Activated naive CD4-positive, alpha-beta T cell treated with anti-CD3 and anti-CD28 coated beads, Interleukin-2, amount 50 U/mL, for 16 hours (primary cell): Measurements from ENCODE around the gene TMEM14B.
"Not testable (repeated sequence)": the region's sequence is repeated elsewhere in the genome, so short reads cannot be mapped to it uniquely, and the experiment has no call there.

Source experiments
- DNase-seq: peaks from one replicate; pipeline ENCODE4 v3.0.0-alpha.2; 2020

TMEM14B gene

DNA sequence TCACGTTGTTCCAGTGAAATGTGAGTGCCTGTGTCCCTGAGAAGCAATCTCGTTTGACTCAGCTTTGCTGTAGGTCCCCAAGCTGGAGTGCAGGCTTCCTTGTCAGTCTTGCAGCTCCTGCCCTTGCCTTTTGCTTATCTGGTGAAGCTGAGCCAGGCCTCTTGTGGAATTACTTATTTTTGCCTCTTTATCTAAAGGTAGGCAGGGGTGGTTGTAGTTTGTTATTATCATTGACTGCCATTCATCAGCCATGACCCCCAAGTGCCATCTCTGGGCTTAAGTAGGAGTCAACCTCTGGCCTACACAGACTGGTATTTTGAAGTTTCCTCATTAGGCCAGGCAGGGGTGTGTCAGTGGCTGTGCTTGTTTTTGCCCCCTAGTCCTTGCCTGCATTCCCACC, 2.1 kb downstream of the TMEM14B start:
- no peak for DNase-seq

DNA sequence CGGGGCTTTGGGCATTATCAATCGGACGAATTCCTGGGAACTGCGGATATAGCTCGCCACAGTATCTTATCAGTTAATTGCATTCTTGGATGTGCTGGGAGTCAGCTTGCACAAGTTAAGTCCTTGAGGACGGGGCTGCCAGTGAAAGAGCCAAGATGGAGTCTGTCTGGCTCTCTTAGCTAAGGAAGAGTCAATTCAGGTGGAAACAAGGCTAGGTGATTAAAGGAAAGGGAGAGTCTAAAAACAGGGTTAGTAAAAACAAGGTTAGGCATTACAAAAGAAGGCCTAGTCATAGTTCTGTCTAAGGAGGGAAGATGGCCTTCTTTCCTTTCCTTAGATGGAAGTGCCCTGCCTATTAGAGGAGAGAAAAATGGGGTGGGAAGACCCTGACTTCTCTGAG, 3.0 kb downstream of the TMEM14B start:
- DNase-seq, result not testable (repeated sequence)

DNA sequence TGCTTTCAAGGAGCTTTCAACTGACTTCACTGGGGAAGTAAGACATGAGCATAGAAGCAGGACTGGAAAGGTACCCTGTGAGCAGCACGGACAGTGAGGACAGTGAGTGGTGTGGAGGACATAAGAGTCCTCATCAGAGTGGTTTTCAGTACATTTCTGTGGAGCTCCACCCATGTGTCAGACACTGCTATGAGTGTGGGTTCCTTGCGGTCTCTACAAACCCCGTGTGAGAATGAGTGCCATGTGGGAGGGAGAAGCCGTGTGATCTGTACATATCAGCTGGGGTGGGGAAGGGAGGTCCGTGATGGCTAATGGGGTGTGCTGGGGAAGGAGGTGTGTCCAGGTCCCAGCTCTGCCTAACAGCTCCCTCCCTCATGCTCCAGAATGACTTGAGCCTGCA, 4.2 kb downstream of the TMEM14B start:
- DNase-seq, result not testable (repeated sequence)

DNA sequence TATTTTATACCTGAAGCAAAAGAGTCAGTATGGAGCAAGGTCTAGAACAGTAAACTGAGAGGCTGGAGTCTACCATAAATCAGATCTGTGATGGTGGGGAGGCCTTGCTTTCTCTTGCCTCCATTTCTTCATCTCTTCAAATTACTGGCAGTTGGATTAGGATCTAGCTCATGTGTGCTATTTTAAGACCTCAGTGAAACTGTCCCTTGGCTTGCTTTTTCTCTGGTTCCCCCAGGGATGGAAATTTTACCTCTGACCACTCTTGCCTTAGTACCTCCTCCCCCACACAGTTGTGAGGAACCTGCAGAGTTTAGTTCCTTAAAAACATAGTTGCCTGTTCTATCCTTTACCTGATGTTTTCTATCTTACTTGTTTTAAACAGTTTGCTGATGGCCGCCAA, 8.5 kb downstream of the TMEM14B start:
- DNase-seq, result no peak

DNA sequence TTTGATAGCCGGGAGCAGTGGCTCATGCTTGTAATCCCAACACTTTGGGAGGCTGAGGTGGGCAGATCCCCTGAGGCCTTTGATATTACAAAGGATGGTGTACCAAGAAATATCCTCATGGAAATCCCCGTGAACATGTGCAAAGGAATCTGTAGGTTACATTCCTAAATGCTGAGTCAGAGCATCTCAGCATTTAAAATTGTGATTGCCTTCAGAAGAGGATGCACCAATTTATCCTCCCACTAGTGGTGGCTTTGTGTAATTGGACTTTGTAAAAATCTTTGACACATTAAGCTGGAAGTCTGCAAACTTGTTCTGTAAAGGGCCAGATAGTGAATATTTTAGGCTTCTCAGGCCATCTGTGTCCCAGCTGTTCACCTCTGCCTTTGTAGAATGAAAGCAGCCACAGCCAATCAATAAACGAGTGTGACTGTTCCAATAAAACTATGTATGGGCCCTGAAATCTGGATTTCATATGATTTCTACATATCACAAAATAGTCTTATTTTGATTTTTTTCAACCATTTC, 11.8 kb downstream of the TMEM14B start:
- no peak for DNase-seq

DNA sequence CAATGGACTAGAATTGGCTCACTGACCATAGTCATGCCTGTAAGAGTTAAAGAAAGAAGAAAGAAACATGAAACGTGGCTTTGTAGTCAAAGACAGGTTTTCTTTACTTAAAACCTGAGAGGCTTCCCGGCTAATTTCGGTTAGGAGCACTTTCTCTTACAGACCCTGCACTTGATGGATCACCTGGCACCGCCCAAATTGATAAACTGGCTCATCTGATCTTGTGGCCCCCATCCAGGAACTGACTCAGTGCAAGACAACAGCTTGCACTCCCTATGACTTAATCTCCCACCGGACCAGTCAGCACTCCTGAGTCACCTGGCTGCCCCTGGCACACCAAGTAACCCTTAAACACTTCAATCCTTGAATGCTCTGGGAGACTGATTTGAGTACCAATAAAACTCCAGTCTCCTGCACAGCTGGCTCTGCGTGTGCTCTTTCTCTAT, 12.3 kb downstream of the TMEM14B start:
- DNase-seq, result no peak

DNA sequence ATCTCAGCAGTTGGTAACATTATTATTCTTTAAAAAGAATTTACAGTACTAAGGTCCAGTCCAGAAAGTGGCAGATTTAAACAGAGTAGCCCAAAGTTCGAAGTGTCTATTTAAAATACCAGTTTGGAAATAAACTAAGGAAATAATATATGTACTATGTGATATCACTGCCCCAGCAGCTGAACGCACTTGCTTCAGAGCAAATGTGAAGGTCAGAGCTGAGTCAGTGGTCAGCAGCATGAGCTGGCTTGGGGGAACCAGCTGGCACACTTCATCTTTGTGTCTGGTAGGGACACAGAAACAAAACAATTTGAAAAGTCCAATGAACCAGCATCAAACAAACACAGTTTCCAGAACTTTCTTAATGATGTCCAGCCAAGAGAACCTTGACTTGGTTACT, 15.4 kb downstream of the TMEM14B start:
- DNase-seq, result no peak

DNA sequence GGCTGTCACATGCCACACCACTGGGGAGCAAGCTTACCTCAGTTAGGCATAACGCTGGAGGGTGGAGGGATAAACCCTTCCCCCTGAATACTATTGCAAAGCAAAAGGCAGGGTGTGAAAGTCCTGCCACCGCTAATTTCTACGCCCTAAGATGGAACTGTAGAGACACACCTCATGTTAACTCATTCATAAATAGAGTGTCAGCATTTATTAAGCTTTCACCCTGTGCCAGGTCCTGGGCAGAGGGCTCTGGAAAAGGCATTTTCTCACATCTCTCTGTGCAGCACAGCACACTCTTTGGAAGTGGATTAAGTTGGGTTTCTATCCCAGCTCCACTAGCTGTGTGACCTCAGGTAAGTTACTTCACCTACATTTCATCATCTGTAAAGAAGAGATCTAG, 21.8 kb downstream of the TMEM14B start:
- no peak for DNase-seq

DNA sequence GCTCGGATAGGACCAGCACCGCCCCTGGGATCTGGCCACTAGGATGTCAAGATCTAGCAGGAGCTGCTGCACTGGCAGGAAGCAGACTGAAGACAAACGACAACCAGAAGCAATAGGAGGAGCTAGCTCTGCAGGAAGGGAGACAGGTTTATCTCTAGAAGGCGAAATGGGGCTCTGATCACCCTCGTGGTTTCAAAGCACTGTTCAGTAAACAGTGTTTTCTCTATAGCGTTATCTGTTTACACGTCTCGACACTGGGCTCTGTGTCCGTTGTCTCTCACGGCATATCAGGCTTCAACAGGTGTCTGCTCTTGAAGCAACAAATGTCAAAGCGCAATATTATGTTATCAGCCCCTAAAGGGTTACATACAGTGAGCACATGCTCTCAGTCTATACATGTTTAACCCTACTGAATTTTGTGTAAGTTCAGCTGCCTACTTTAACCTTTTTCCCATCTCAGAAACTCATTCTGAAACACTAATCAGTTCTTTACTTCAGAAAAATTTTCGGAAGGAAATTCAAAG, 23.8 kb downstream of the TMEM14B start:
- DNase-seq, result no peak

DNA sequence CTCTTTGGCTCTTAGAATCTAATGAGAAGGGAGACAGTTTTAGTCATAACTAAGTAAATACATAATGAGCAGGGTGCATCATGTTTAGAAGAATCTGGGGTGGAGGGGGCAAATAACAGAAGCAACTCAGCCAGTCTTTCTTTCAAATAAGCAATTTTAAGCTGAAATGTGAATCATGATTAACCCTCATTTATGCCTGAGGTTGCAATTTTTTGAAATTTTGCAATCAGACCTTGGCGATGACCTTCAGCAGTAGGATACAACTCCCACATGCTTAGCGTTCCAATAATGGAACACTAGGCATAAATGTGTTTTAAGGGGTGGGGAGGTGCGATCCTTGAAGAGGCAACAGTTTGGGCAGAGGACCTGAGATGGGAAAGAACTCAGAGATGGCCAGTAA, 30.6 kb downstream of the TMEM14B start:
- no peak for DNase-seq

DNA sequence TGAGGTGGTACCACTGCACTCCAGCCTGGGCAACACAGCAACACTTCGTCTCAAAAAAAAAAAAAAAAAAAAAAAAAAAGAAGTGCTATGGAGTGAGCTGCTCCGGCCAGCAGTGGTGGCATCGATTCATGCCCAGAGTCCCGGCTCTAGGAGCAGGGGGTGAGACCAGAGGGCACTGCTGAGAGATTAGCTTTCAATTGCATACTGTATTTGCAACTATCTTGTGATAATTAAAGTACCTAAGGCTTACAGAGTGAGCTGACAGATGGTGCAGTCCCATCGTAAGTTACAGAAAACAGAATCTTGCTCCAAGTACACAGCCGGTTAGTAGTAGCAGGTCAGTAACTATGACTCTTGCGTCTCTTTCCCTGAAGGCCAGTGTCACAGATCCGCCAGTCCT, 31.5 kb downstream of the TMEM14B start:
- DNase-seq, result no peak

DNA sequence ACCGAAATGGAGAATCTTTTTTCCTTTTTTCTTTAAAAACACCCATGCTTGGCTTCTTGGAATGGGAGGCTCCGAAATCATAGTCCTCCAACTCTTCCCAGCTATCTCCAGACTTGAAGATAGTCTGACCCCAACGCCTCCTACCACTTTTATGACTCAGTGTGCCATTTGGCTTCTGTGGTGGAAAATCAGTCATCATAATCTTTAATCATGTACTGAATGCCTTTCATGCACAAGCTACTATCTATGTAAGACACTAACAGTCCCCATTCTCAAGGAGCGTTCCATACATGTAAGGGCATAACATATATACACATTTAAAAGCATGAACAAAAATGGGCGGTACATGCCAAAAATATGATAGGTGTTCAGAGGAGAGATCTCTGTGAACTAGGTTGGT, 44.1 kb downstream of the TMEM14B start:
- DNase-seq, result no peak

DNA sequence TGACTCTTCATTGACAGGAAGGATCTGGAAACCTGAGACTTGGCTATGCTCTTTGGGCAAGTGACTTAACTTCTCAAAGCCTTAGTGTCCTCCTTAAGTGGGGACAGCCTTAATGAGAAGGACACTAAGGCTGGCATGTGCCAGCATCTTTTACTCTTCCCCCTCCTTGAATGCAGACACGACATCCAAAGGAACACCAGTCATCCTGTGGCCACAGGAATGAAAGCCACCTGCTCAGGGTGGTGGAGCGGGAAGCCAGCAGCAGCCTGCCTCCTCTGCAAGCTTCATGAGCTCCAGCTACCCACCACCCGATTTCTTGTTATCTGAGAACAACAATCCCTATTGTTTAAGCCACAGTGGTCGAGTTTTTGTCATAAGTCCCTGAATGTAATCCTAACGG, 44.5 kb downstream of the TMEM14B start:
- DNase-seq, result no peak

DNA sequence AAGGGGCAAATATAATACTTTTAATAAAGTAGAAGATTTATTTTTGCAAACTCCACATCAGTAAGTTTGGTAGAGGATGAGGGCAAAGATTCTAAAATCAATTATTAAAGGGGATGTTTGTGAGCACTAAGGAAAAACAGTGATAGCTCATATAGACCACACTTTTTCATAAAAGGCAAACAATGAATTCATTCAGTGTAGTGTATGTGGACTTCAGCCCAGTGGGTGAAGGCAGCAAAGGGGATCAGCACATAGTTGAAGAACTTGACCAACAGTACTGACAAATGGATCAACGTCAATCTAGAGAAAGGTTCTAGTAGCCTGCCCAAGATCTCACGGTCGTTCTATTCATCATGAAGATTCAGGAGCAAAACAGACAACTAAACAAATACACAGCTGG, 45.4 kb downstream of the TMEM14B start:
- no peak for DNase-seq

DNA sequence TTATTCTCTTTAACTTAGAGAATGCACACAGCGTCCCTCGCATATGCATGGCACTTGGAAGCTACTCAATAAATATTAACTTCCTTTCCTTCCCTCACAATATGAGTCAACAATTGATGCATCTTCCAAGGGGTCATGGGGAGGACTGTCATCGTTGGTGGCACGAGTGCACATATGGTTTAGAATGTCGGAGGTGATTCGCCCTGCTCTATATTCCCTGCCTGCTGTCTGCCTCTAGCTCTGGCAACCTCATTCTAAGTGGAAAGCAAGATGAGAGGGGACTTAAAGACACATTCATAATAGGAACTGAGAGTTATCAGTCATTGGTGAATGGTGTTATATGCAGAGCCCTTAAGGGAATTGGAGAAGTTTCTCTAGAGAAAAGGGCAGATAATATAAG, 46.1 kb downstream of the TMEM14B start:
- no peak for DNase-seq

DNA sequence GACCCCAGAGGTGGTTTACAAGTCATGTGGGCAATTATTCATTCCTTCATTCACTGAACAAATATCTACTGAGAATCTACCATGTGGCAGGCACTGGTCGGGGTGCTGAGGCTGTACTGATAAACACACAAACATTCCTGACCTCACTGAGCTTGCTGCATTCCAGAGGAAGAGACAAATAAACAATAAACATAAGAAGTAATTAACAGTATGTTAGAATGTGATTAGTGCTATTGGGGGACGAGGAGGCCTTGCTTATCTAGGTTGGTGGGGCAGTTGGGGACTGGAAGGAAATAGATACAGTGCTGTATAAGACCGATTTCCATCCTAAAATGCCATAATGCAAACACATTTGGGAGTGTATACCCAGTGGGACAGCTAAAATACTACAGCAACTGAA, 46.6 kb downstream of the TMEM14B start:
- no peak for DNase-seq

DNA sequence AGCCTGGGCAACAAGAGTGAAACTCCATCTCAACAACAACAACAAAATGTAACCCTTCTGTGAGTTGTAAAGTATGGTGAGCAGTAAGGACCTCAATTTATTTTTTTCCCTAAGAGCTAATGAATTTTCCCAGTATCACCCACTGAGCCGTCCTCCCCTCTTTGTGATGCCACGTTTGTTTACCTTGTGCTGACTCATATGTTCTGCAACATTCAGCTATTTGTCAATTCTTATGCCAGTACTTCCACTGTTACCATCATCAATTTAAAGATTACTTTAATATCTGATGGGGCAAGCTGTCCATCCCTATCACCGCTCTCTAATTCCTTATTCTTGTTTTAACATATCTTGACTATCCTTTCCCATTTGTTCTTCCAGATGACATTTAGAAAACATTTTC, 53.2 kb downstream of the TMEM14B start:
- no peak for DNase-seq

DNA sequence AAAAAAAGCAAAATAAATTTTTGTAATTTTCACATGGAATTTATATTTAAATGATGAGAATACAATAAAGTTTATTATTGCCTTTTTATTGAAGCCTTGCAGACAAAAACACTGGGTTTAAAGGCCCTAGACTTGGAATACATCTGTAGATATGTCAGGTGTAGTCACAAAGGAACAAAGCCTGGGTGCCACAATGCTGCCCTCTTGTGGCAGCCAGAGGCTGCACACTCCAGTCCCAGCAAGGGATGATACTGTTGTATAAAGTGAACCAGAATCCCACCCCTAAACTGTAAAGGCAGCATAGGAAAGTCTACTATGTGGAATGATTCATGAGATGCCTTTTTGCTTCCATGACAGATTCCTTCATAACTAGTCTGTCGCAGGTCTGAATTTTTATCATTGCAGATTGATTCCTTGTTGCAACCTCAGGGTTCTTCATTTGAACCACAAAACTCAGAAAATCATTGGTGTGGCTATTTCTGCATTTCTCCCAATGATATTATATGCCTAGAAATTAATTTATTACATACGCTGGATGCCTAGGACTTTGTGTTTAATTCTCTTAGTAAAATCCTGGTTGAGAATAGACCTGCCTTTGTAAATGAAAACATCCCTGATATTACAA, 53.7 kb downstream of the TMEM14B start:
- peak; percentile 57 for DNase-seq
